HG03342 (cell line): ENCODE measurements around the gene NTNG2.

Experiments used
- ATAC-seq: cut with Tn5 transposase; IDR thresholded peaks from one replicate; pipeline ENCODE4 v1.9.1; 2021; ENCODE audit warnings: mild to moderate bottlenecking, moderate library complexity; ENCODE audit not compliant: unreplicated experiment

The NTNG2 gene

DNA sequence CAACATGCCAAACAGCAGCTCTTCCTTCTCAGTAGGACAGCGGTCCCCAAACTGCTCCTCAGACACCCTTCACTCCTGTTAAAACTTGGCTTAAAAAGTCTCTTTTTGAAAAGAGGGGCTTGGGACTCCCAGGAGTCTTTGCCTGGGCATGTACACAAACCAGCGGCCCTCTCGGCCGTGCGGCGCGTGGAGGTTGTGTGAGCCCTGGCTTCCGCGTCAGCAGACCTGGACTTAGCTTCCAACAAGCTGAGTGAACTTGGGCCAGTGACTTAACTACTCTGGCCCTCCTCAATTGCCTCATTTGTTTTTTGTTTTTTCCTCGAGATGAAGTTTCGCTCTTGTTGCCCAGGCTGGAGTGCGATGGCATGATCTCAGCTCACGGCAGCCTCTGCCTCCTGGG is 15.3 kb upstream of the NTNG2 start:
- no peak for ATAC-seq

- ATAC-seq, result no peak
Measured at GRCh38 chr9:132147331-132147730, 14.5 kb upstream of the NTNG2 start.

GRCh38 chr9:132147839-132148238 is 14.0 kb upstream of the NTNG2 start:
- no peak for ATAC-seq

- ATAC-seq, result no peak
Measured at GRCh38 chr9:132150256-132150655, 11.6 kb upstream of the NTNG2 start.

DNA sequence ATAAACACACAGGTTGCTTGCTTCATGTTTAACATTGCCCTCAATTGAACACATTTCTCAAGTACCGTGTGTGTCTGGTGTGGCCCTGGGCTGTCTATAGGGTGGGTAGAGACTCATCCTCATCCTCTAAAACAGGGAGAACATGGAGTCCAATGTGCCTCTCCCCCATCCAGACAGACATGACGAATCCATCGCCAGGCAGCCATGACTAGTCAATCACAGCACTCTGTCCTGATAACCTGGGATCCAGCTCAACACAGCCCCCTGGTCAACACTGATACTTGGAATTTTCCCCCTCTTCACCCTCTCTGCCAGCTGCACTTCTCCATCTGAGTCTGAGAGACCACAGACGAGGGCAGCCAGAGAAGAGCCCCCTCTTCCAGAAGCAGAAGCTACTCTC is 10.7 kb upstream of the NTNG2 start:
- ATAC-seq, result no peak

DNA sequence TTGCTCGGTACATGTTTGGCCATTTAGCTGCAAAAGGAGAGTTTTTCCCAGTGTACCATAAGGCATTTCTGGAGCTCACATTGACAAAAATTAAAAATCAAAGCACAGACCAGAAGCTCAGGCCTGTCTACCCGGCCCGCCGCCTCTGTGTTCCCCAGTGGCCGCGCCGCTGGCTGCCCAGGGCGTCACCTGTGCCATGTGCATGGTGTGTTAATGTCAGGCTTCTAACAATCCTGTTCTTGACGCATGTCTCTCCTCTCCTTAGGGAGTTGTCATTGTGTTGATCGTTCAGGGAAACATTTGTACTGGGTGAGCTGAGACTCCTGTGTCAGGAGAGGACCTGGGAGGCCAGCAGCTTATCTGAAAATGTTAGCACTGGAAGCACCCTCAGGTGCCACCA is 9.6 kb upstream of the NTNG2 start:
- ATAC-seq, result no peak

GRCh38 chr9:132154863-132155567 is 6.8 kb upstream of the NTNG2 start:
- ATAC-seq, result no peak

DNA sequence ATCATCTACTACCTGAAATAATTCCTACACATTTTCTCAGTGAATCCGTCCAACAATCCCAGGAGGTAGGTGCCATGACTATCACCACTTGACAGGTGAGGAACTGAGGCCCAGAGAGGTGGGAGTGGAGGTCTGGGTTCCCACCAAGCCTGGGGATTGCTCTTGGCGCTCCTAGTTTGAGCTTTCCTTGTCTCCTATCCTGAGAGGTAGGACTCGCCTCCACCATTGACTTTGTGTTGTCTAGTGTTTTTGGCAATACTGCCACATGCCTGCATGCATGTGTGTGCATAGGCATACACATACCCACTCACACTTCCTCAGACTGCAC is 6.3 kb upstream of the NTNG2 start:
- no peak for ATAC-seq

DNA sequence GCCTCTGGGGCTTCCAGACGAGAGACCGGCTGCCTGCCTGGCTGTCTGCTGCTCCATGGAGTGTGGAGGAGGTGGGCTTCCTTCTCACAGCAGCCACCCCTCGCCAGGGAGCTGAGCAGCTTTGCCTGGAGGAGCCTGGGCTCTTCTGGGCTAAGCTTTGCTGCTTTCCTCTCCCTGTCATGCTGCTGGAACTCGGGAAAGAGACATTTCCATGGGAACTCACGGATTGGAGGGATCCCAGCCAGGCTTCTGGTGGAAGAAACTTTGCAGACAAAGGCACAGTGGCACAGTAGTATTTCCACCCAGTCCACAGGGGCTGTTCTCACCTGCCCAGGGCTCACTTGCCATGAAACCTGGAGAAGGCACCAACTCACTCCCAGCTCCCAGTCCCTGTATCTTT is 5.6 kb upstream of the NTNG2 start:
- no peak for ATAC-seq

DNA sequence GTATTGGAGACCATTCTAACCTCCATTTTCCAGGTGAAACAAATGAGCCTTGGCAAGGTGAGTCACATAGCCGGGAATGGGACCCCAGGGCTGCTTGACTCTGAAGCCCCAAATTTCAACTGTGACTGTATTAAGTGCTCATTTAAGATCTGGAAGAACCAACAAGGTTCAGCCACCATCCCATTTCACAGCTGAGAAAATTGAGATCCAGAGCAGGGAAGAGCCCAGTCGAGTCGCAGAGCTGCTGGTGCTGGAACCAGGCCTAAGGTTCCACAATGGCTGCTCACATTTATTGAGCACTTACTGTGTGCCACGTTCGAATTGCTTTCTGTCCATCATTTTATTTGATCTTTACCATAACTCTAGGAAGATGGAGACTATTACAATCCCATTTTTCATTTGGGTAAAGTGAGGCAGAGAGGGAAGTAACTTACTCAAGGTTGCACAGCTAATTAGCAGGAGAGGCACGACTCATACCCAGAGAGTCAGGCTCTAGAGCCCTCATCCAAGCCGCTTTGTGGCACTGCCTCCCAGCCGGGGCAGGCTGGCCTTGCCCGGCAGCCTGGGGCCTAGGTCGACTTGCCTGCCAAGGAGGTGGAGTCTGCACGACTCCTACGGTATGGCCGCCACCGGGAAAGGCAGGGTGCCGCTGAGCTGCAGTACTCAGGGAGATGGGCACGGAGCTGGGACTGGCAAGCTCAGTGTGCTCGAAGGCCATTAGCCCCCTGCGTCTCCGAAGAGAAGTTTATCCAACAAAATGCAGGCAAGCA is 4.3 kb upstream of the NTNG2 start:
- ATAC-seq, result no peak

DNA sequence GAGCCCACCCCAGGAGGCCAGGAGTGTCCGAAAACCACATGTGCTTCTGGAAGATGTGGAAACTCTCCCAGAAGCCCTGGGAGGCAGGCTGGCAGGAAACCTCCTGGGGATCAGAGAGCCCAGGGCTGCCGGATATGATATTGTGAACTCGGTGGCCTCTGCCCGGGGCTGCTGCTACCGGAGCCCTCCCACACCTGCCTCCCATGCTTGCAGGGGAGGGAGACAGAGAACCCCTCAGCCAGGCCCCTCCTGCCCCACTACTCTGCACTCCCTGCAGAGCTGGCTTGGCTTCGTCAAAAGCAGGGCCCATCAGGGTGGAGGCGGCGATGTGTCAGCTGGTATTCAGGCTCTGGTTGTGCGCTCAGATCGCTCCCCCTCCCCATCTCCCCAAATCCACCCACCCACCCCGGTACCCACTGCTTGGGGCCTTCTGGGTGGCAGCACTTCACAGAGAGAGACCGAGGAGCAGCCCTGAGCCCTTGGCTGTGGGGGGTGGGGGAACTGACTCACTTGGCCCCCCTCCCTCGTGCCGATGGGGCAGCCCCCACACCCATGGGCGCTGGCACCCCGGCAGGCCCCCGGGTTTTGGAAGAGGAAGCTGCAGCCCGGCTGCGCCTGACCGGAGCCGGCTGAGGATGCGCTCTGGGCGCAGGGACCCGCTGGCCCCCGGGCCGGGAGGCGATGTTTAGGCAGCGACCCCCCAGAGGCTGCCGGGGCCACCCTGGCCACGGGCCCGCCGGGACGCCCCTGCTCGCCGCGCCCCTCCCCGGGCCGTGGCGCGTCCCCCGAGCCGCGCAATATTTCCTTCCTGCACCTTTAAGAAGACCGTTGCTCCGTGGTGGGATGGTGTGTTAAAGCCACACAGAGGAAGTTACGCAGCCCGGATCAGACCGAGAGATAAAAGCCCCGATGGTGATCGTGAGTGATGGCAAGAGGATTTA is 786 bp upstream of the NTNG2 start:
- no peak for ATAC-seq

DNA sequence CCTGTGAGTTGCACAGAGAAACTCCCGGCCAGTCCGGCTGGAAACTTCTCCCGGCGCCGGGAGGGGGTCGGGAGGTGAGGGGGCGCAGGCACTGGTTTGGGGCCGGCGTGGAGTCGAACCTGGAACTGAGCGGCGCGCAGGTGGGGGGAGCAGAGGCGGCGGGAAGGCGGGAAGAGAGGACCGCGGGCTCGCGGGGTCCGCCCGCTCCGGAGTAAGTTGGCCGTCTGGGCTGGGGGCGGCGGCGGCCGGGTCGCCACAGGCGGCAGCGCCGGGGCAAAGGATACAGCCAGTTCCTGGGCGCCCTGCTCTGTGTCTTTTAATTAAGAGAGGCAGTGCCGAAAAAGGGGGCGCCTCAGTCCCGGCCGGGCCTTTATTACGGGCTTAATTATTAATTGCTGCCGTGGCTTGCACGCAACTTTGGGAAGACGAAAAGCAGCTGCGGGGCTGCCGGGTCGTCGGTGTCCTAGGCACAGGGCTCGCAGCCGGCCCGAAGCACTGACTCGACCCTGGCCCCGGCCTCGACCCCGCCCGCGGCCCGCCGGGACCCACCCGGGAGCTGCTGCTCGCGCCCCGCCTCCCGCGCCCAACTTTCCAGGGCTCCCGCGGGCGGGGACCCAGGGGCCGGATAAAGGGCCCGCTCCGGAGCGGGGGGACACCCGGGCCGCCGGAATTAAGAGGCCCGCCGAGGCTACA is 1.1 kb downstream of the NTNG2 start:
- ATAC-seq, result no peak

GRCh38 chr9:132163457-132163875 is 1.6 kb downstream of the NTNG2 start:
- no peak for ATAC-seq

- no peak for ATAC-seq
Measured at GRCh38 chr9:132163876-132164603, 2.2 kb downstream of the NTNG2 start.

GRCh38 chr9:132164604-132165362 is 2.9 kb downstream of the NTNG2 start:
- no peak for ATAC-seq

DNA sequence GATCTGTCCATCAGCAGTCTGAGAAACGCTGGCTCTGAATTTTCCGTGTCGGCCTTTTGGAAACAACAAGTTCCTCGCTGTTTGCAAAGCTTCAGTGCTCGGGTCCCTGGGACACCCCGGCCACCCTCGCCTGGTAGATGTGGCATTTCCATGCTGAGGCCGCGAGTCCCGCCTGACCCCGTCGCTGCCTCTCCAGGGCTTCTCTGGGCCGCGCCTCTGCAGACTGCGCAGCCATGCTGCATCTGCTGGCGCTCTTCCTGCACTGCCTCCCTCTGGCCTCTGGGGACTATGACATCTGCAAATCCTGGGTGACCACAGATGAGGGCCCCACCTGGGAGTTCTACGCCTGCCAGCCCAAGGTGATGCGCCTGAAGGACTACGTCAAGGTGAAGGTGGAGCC is 4.7 kb downstream of the NTNG2 start:
- no peak for ATAC-seq

DNA sequence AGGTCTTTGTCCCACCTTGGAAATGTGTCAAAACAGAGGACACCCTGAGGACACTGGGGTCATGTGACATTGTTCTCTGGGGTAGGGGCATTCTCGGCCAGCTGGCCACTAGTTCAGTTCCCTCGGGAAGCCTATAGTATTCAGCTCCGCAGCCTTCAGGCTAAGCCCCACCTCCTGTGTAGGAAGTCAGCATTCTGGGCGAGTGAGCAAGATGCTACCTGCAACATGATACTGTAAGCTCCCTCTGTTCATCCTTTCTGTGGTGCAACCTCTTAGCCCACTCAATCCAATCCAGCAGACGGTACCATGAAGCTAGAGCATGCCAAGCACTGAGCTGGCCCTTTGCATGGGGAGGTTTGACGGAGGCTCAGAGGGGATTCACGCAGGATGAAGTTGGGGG is 5.3 kb downstream of the NTNG2 start:
- no peak for ATAC-seq

GRCh38 chr9:132168347-132168746 is 6.5 kb downstream of the NTNG2 start:
- no peak for ATAC-seq

- no peak for ATAC-seq
Measured at GRCh38 chr9:132168851-132169250, 7.0 kb downstream of the NTNG2 start.
